GM18867 (cell line): ENCODE measurements around the gene ADAMTS8.

Experiments used
- ATAC-seq: cut with Tn5 transposase; IDR thresholded peaks from one replicate; pipeline ENCODE4 v1.9.1; 2021; ENCODE audit warnings: mild to moderate bottlenecking, moderate library complexity; ENCODE audit not compliant: unreplicated experiment

The ADAMTS8 gene

GRCh38 chr11:130400781-130401483, 27.5 kb downstream of the ADAMTS8 start:
- ATAC-seq: no peak

- ATAC-seq: no peak
Observed at GRCh38 chr11:130399196-130399595, 29.2 kb downstream of the ADAMTS8 start.

- no peak for ATAC-seq
Observed at GRCh38 chr11:130397780-130398179, 30.6 kb downstream of the ADAMTS8 start.

- no peak for ATAC-seq
Observed at GRCh38 chr11:130396965-130397364, 31.4 kb downstream of the ADAMTS8 start.

GRCh38 chr11:130394615-130395014, 33.8 kb downstream of the ADAMTS8 start:
- no peak for ATAC-seq

- no peak for ATAC-seq
Observed at GRCh38 chr11:130391711-130392110, 36.7 kb downstream of the ADAMTS8 start.

GRCh38 chr11:130390071-130390758, 38.2 kb downstream of the ADAMTS8 start:
- ATAC-seq: no peak

GRCh38 chr11:130389335-130389935, 39.0 kb downstream of the ADAMTS8 start:
- ATAC-seq: no peak

GRCh38 chr11:130388607-130389205, 39.7 kb downstream of the ADAMTS8 start:
- no peak for ATAC-seq

- ATAC-seq: no peak
Observed at GRCh38 chr11:130386056-130386455, 42.4 kb downstream of the ADAMTS8 start.

GRCh38 chr11:130383344-130384211, 44.8 kb downstream of the ADAMTS8 start:
- no peak for ATAC-seq

- ATAC-seq: no peak
Observed at GRCh38 chr11:130381317-130381716, 47.1 kb downstream of the ADAMTS8 start.

GRCh38 chr11:130380778-130381177, 47.6 kb downstream of the ADAMTS8 start:
- ATAC-seq: no peak

GRCh38 chr11:130379276-130379675, 49.1 kb downstream of the ADAMTS8 start:
- ATAC-seq: no peak

GRCh38 chr11:130370845-130371590, 57.4 kb downstream of the ADAMTS8 start:
- ATAC-seq: no peak

- no peak for ATAC-seq
Observed at GRCh38 chr11:130369713-130370112, 58.7 kb downstream of the ADAMTS8 start.

GRCh38 chr11:130369141-130369691, 59.2 kb downstream of the ADAMTS8 start:
- ATAC-seq: no peak

- ATAC-seq: no peak
Observed at GRCh38 chr11:130359419-130359818, 69.0 kb downstream of the ADAMTS8 start.

GRCh38 chr11:130358398-130358797, 70.0 kb downstream of the ADAMTS8 start:
- no peak for ATAC-seq
